Mucosa of descending colon (tissue), 3 donors: ENCODE results near the gene SDK2. TPM values are rescaled to one million over a fixed set of nuclear protein-coding genes. Genes with fewer than 3 reads are reported as not detected.

ENCODE experiments used
- ATAC-seq: fragments of 200-7000 bp; cut with Tn5 transposase; one replicate; pipeline ENCODE4 v1.9.1; 2020; ENCODE audit warnings: mild to moderate bottlenecking, moderate library complexity
- DNase-seq, 3 donors: peaks; one replicate each; pipeline ENCODE4 v3.0.0-alpha.2; 2020
- H3K36me3 ChIP-seq: fragments of 200-600 bp; one replicate; pipeline ENCODE4 v1.8.0; 2021; ENCODE audit warnings: low read depth, mild to moderate bottlenecking
- H3K4me1 ChIP-seq: fragments of 200-600 bp; one replicate; pipeline ENCODE4 v1.8.0; 2021; ENCODE audit warnings: low read depth, mild to moderate bottlenecking
- H3K4me3 ChIP-seq: fragments of 200-600 bp; one replicate; pipeline ENCODE4 v1.8.0; 2021; ENCODE audit warnings: mild to moderate bottlenecking
- H3K9me3 ChIP-seq: fragments of 200-600 bp; one replicate; pipeline ENCODE4 v1.8.0; 2021; ENCODE audit warnings: mild to moderate bottlenecking
- intact Hi-C, 2 donors: fragments of 100-400 bp; cut with DNase I in 1 of 2; cut with micrococcal nuclease in 1 of 2; formaldehyde crosslinking; loops; one replicate each; pipeline versions ENCODE4 v1.11.0 to v1.11.1; 2022; cut with DNase I, micrococcal nuclease
- total RNA-seq, 3 donors: library from RNA; stranded (reverse); fragmentation: NEBNext Ultra II Directional in 2 of 3; extraction: Animal tissue kit (Norgen Biotek cat#: 25700) in 2 of 3; gene quantifications; one replicate each; pipeline versions ENCODE4 v1.2.1 to v1.2.4, GENCODE V29; 2021 to 2023
- TF ChIP-seq, protein P1 (sequence below): fragments of 200-600 bp; IDR thresholded peaks from one replicate; pipeline ENCODE4 v1.8.0; 2022; ENCODE audit warnings: antibody characterized with exemption, mild to moderate bottlenecking
- donor health status: DM: no; HTN: no; CAD: no; lungs with moderate emphysema.
- donor health status: DM: no; HTN: no; CAD: no.
- donor health status: DM: no; HTN: yes; CAD: no.

The SDK2 gene
- total RNA-seq, 3 donors from 2014 or later = 1.2 to 1.6 (median 1.3) TPM

DNA sequence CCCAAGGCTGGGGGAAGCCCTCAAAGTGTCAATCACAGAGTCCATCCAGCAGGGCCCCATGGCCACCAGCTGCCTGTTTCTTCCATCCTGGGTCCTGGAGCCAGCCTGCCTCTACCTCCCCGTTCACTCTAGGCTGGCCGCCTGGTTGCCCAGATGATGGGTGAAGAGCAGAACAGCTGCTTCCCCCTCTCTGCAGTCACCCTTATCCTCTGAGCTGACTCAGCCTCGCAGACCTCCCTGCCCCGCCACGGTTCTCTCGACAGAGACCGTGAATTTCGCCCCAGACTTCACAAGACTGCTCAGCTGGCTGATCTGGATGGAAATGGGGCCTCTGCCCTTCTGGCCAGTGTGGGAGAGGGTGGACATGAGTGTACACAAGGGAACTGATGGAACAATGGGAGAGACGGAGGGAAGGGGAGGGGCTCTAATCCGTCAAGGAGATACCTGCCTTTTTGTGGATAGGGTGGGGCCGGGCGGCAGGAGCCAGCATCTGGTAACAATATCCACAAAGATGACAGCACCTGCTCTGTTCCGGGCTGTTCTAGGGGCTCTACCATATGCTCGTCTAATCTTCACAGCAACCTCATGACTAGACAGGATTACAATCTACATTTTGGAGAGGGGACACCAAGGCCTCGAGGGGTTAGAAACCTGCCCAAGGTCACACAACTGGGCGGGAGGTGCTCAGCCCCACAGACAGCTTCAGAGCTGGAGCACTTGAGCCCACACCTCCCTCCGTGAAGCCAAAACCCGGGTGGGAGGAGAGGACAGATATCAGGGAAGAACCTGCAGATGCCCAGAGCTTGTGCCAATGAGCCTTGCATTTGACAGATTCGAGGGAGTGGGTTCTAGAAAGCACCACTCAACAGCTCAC is 136.0 kb downstream of the SDK2 start:
- Histone ChIP-seq H3K9me3 (no peaks in the 10 kb centered on the region), H3K36me3 (no peaks in the 10 kb centered on the region), H3K4me3 (no peak overlapping the region), H3K4me1 (no peaks in the 10 kb centered on the region)
- intact Hi-C loops = no loop called here
- no peak for ATAC-seq
- no peak for DNase-seq
- TF ChIP-seq, protein P1, sequence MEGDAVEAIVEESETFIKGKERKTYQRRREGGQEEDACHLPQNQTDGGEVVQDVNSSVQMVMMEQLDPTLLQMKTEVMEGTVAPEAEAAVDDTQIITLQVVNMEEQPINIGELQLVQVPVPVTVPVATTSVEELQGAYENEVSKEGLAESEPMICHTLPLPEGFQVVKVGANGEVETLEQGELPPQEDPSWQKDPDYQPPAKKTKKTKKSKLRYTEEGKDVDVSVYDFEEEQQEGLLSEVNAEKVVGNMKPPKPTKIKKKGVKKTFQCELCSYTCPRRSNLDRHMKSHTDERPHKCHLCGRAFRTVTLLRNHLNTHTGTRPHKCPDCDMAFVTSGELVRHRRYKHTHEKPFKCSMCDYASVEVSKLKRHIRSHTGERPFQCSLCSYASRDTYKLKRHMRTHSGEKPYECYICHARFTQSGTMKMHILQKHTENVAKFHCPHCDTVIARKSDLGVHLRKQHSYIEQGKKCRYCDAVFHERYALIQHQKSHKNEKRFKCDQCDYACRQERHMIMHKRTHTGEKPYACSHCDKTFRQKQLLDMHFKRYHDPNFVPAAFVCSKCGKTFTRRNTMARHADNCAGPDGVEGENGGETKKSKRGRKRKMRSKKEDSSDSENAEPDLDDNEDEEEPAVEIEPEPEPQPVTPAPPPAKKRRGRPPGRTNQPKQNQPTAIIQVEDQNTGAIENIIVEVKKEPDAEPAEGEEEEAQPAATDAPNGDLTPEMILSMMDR = no peak

DNA sequence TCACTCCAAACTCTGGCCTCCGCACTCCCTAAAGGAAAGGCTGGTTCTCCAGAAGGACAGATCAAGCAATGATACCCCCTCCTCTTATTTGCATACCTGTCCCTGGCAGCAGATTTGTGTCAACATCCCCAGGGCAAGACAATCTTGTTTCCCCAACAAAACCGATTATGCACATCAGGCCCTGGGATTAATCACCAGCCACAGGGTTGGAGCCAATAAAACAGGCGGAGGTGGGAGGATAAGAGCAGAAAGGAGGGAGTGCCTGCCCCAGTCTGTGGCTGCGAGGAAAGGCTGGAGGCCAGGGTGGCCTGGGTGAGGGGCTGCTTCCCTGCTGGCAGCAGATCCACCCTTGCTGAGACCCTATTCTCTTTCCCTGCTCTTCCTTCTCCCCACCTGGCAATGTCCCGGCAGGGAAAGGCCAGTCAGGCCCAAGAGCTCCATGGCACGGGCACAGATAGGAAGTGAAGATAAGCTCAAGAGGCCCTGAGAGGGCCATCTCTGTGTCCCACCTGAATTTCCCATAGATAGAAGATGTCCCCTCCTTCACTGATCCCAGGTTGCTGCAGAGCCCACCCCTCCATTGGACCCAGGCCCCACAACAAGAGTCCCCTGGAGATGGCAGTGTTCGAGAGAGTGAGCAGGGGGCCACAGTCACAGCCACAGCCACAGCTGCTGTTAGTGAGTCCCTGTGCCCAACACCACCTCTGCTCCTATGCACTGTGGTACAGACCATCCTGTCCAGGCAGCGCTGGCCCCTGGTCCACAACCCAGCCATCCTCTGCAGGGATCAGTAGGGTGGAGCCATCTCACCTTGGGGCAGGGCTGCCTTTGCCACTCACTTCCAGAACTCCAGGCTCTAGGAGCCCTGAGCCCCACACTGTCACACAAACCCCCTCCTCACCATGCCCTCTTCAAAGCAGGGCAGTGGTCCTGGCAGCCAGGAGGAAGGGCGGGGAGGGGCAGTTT is 137.5 kb downstream of the SDK2 start:
- TF ChIP-seq, protein P1 = no peak
- no peaks in the 10 kb centered on the region for H3K9me3 ChIP-seq
- no peaks in the 10 kb centered on the region for H3K4me1 ChIP-seq
- no peak for DNase-seq
- no peak overlapping the region for H3K4me3 ChIP-seq
- intact Hi-C loops = no loop called here
- no peak for ATAC-seq
- H3K36me3 ChIP-seq = no peaks in the 10 kb centered on the region

DNA sequence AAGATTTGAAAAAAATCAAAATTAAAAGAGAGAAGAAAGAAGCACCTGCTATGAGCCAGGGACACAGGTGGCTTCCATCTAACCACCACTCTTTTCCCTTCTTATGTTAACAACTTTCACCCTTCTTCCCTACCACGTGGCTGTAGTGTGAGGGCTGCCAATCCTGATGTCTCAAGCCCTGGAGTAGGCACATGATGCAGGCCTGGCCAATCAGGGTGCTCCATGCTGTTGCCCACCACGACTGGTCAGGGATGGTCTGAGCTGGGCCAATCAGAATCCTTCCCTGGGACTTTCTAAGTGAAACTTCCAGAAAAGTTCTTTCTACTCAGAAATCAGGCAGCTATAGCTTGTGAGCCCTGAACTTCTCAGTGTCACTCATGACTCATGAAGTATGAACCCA is 140.7 kb downstream of the SDK2 start:
- TF ChIP-seq, protein P1 = no peak
- intact Hi-C loops = no loop called here
- no peak for ATAC-seq

DNA sequence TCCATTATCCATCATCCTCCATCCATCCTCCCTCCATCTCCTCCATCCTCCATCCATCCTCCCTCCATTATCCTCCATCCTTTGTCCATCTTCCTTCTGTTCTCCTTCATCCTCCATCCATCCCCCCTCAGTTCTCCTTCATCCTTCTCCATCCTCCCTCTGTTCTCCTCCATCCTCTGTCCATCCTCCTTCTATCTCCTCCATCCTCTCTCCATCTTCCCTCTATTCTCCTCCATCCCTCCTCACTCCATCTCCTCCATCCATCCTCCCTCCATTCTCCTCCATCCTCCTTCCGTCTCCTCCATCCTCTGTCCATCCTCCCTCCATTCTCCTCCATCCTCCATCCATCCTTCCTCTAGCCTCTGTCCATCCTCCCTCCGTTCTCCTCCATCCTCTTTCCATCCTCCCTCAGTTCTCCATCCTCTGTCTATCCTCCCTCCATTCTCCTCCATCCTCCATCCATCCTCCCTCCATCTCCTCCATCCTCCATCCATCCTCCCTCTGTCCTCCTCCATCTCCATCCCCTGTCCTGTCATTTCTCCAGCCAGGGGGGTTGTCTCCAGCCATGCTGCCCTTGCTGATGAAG is 143.7 kb downstream of the SDK2 start:
- intact Hi-C loops = no loop called here
- no peak for DNase-seq
- Histone ChIP-seq H3K4me3 (no peak overlapping the region), H3K36me3 (no peaks in the 10 kb centered on the region), H3K9me3 (no peaks in the 10 kb centered on the region), H3K4me1 (no peaks in the 10 kb centered on the region)
- no peak for ATAC-seq
- TF ChIP-seq, protein P1 = no peak

More for the DNA sequence above, 140.7 kb downstream of the SDK2 start:
- Histone ChIP-seq H3K4me3 (no peak overlapping the region), H3K4me1 (no peaks in the 10 kb centered on the region), H3K36me3 (no peaks in the 10 kb centered on the region), H3K9me3 (no peaks in the 10 kb centered on the region)
- DNase-seq = no peak

DNA sequence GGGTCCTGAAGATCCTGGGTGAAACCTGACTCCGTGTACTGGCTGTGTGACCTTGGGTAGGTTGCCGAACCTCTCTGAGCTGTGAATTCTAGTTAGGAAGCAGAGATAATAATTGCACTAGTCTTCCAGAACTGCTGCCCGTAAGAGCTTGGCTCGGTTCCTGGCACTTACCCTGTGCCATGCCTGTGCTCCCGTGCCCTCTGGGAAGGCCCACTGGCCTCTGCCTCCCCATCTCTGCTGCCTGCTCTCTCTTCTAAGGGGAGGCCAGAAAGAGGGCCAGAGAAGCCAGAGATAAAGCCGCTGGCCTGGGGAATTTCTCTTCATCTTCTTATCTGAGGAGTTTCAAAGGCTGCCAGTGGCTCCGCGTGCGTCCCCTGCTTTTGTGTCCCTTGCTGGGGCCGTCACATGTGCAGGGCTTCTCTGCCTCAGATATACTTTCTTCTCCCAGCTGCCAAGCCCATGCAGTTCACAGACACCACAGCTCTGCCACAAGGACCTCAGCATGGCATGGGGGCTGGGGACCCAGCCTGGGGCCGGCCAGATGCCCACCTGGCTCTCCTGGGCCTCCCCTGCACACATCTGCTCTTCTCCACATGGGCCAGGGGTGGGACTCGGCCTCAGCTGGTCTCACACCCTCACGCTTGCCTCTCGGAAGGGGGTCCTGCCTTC is 145.2 kb downstream of the SDK2 start:
- H3K4me3 ChIP-seq = no peak overlapping the region
- intact Hi-C loops = no loop called here
- ATAC-seq (no peak), DNase-seq (no peak)
- TF ChIP-seq, protein P1 = no peak
- no peaks in the 10 kb centered on the region for H3K9me3 ChIP-seq
- no peaks in the 10 kb centered on the region for H3K4me1 ChIP-seq
- no peaks in the 10 kb centered on the region for H3K36me3 ChIP-seq
